Loucy (cell line): ENCODE results near the gene INSR.

Source experiments
- EZH2phosphoT487 ChIP-seq: fragments of 200-600 bp; IDR thresholded peaks from 2 replicates; pipeline ENCODE4 v1.6.1; 2018; ENCODE audit warnings: antibody characterized with exemption, mild to moderate bottlenecking, moderate library complexity, borderline replicate concordance
- TF ChIP-seq, protein P1 (sequence below): fragments of 200-600 bp; sonication (generic); conservative IDR thresholded peaks from 2 replicates; pipeline ENCODE4 v1.5.1; 2014; ENCODE audit warnings: mild to moderate bottlenecking, antibody characterized with exemption, low read length

DNA sequence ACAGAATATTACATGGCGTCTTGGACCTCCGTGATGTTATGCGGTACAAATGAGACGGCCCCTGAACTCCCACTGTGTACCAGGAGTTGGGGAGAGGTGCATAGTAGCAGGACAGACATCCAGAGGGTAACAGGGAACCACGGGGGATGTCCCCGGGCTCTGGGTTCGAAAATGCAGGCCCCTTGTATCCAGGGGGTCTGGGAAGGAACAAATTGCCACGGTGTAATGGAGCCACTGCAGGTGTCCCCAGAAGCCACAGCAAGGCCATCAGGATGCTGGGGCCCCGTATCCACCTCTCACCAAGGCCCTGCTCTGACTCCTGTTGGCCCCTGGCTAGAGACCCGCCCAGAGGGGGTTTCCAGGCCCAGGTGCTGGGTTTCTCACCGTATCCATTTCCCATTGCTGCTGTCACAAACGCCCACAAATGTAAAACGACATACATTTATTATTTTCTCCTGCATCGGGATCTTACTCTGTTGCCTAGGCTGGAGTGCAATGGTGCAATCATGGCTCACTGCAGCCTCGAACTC, 77.8 kb downstream of the INSR start:
- no peak for TF ChIP-seq EZH2phosphoT487
- TF ChIP-seq, protein P1, sequence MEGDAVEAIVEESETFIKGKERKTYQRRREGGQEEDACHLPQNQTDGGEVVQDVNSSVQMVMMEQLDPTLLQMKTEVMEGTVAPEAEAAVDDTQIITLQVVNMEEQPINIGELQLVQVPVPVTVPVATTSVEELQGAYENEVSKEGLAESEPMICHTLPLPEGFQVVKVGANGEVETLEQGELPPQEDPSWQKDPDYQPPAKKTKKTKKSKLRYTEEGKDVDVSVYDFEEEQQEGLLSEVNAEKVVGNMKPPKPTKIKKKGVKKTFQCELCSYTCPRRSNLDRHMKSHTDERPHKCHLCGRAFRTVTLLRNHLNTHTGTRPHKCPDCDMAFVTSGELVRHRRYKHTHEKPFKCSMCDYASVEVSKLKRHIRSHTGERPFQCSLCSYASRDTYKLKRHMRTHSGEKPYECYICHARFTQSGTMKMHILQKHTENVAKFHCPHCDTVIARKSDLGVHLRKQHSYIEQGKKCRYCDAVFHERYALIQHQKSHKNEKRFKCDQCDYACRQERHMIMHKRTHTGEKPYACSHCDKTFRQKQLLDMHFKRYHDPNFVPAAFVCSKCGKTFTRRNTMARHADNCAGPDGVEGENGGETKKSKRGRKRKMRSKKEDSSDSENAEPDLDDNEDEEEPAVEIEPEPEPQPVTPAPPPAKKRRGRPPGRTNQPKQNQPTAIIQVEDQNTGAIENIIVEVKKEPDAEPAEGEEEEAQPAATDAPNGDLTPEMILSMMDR: no peak
